DND-41 (cell line): Measurements from ENCODE around the gene GALNT5.

Experiments used
- CTCF ChIP-seq: IDR thresholded peaks from 2 replicates; pipeline ENCODE4 v1.5.1; 2012; ENCODE audit warnings: borderline replicate concordance, low read length, moderate library complexity, mild to moderate bottlenecking; ENCODE audit not compliant: poor library complexity, severe bottlenecking; ENCODE audit errors: extremely low read depth
- EZH2 ChIP-seq: IDR thresholded peaks from 3 replicates; pipeline ENCODE4 v1.6.1; 2012; ENCODE audit warnings: borderline replicate concordance, low read depth, mild to moderate bottlenecking, moderate library complexity, low read length, inconsistent platforms; ENCODE audit not compliant: severe bottlenecking

- no peak for TF ChIP-seq CTCF
- no peak for TF ChIP-seq EZH2
Observed at GRCh38 chr2:157254041-157254440, 3.5 kb upstream of the GALNT5 start.
